SK-N-MC (cell line): ENCODE data around the gene PHRF1.

Experiments used
- DNase-seq: peaks from one replicate; pipeline ENCODE4 v3.0.0-alpha.2; 2011; ENCODE audit warnings: low read depth, low spot score
- H3K27ac ChIP-seq: fragments of 200-600 bp; sonication (generic); 2 replicates; pipeline ENCODE4 v1.5.1; 2016; ENCODE audit warnings: mixed run types
- H3K36me3 ChIP-seq: fragments of 200-600 bp; sonication (generic); 2 replicates; pipeline ENCODE4 v1.6.1; 2017; ENCODE audit warnings: antibody characterized with exemption, low read length, mixed read lengths; ENCODE audit not compliant: insufficient read depth
- H3K4me3 ChIP-seq: fragments of 200-600 bp; sonication (generic); 2 replicates; pipeline ENCODE4 v1.5.1; 2016
- H3K9ac ChIP-seq: fragments of 200-600 bp; sonication (generic); 2 replicates; pipeline ENCODE4 v1.8.0; 2017; ENCODE audit warnings: mixed run types, mixed read lengths; ENCODE audit not compliant: insufficient read length
- H3K9me3 ChIP-seq: fragments of 200-600 bp; sonication (generic); 2 replicates; pipeline ENCODE4 v1.6.1; 2017; ENCODE audit warnings: low read depth, mild to moderate bottlenecking, antibody characterized with exemption, low read length, moderate library complexity, mixed read lengths
- EZH2 ChIP-seq: fragments of 200-600 bp; sonication (generic); IDR thresholded peaks from one replicate; pipeline ENCODE4 v1.6.1; 2017; ENCODE audit warnings: antibody characterized with exemption
- FOXP2 ChIP-seq: optimal IDR thresholded peaks from 2 replicates; pipeline ENCODE3; 2011; ENCODE audit warnings: mild to moderate bottlenecking, moderate library complexity; ENCODE audit not compliant: insufficient read depth; ENCODE audit errors: extremely low read length, control extremely low read depth
- POLR2AphosphoS5 ChIP-seq: IDR thresholded peaks from 2 replicates; pipeline ENCODE4 v1.6.1; 2012; ENCODE audit warnings: mild to moderate bottlenecking, low read depth, low read length, borderline replicate concordance

Gene PHRF1

GRCh38 chr11:612961-613300 lies 36.7 kb downstream of the PHRF1 start:
- H3K36me3 ChIP-seq: peaks cover 40% of the 10 kb centered on the region; the same call in 1 of the 2 replicates
- H3K9ac ChIP-seq: no peak overlapping the region
- TF ChIP-seq POLR2AphosphoS5: no peak
- H3K27ac ChIP-seq: no peak overlapping the region
- no peak overlapping the region for H3K4me3 ChIP-seq
- H3K9me3 ChIP-seq: no peaks in the 10 kb centered on the region
- DNase-seq: no peak

DNA sequence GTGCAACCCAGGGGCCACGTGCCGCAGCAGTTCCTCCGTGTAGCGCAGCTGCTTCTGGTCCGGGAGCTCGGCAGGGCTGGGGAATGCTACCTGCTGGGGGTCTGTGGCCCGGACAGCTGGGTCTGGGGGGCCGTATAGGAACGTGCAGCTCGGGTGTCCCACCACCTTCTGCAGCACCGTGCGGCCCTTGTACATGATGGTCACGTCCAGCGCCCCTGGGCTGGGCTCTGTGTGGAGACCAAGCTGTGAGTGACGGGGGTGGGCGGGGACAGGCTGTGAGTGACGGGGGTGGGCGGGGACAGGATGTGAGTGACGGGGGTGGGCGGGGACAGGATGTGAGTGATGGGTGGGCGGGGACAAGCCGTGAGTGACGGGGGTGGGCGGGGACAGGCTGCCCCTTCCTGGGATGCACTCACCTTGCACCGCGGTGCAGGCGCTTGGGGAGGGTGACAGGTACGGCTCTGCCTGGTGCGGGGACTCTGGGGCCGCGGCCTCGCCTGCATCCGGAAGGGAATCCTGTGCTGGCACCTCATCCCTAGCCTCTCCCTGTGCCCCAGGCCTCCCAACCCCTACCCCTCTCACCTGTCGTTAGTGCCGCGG lies 37.2 kb downstream of the PHRF1 start:
- Histone ChIP-seq H3K9ac (no peak overlapping the region), H3K36me3 (peaks cover 35% of the 10 kb centered on the region; the same call in 1 of the 2 replicates), H3K4me3 (no peak overlapping the region), H3K9me3 (no peaks in the 10 kb centered on the region), H3K27ac (no peak overlapping the region)
- no peak for DNase-seq
- TF ChIP-seq FOXP2 (no peak), POLR2AphosphoS5 (no peak), EZH2 (no peak)

DNA sequence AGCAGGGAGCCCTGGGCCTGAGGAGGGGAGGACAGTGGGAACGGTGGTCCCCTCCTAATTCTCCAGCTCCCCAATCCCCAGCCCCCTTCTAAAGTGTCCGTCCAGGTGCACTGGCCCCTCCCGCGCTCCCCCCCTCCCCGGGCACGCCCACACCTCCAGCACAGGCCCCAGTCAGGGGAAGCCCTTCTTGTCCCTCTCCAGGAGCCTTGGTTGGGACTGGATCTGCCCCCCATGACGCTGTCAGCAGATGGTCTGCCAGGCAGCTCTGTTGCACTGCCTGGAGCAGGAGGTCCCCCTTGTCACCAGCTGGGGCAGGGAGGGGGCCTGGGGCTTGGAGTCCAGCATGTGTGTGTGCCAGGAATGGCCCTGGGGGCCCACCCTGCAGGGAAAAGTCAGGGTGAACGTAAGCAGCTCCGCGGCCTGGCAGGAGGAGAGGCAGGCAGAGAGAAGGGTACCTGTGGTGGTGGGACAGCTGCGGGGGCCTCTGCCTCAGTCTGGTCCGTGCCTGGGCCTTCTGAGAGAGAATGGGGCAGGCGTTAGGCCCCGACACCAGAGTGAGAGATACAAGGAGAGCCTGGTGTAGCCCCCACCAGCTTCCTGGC lies 37.9 kb downstream of the PHRF1 start:
- H3K36me3 ChIP-seq: peaks cover 28% of the 10 kb centered on the region; the same call in 1 of the 2 replicates
- no peak overlapping the region for H3K27ac ChIP-seq
- no peak overlapping the region for H3K9ac ChIP-seq
- no peak overlapping the region for H3K4me3 ChIP-seq
- TF ChIP-seq EZH2 (no peak), POLR2AphosphoS5 (no peak), FOXP2 (no peak)
- no peaks in the 10 kb centered on the region for H3K9me3 ChIP-seq
- no peak for DNase-seq

DNA sequence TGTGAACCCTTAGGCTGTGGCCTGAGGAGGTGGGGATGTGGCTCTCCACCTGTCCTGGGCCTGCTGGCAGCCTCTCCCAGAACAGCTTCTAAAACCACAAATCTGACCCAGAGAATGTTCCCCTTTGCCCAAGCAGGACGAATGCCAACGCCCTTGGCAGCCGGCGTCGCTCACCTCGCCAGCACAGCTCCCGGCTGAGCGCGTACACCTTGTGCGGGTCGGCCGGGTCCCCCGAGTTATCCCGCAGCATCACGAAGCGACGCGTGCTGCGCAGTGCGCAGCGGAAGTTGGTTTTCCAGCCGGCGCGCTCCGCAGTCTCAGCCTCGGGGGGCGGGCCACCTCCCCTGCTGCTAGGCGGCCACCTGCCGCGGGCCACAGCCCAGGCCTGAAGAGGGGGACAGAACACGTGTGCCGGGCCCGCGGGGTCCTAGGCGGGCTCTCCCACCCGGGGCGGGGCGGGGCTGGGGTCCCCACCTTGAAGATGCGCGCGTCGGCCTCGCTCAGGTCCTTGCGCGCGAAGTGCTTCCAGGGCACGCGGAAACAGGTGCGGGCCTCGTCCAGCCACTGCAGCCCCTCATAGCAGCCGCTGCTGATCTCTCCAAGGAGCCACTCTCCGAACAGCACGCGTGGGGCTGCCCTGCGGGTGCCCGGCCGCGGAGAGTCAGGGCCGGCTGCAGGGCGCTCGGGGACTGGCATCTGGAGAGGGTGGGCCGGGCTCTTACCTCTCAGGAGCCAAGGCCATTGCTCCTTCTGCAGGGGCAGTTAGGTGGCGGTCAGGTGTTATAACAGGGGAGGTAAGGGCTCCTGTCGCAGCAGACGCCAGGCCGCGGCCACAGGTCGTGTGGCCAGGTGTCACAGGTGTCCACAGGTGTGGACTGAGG lies 38.6 kb downstream of the PHRF1 start:
- peaks cover 22% of the 10 kb centered on the region; the same call in 1 of the 2 replicates for H3K36me3 ChIP-seq
- no peaks in the 10 kb centered on the region for H3K9me3 ChIP-seq
- peak overlapping the region; percentile 79 for H3K4me3 ChIP-seq
- H3K9ac ChIP-seq: peak overlapping the region; percentile 65
- DNase-seq: no peak
- TF ChIP-seq POLR2AphosphoS5: no peak
- TF ChIP-seq FOXP2: no peak
- TF ChIP-seq EZH2: no peak
- H3K27ac ChIP-seq: no peak overlapping the region

GRCh38 chr11:615504-616319 lies 39.4 kb downstream of the PHRF1 start, which contains the start of gene IRF7:
Gene IRF7 (minus strand): TSS chr11:615950. CDS start chr11:615364, 586 bp downstream.
- Histone ChIP-seq H3K9me3 (no peaks in the 10 kb centered on the region), H3K36me3 (peaks cover 16% of the 10 kb centered on the region; the same call in 1 of the 2 replicates), H3K27ac (peak within 1 kb of the TSS; percentile 31; the same call in 1 of the 2 replicates), H3K9ac (peak within 1 kb of the TSS; percentile 65), H3K4me3 (peak within 1 kb of the TSS; percentile 79)
- TF ChIP-seq EZH2 (no peak), FOXP2 (no peak), POLR2AphosphoS5 (peak; percentile 58; the same call in 1 of the 2 replicates)
- no peak for DNase-seq

GRCh38 chr11:616320-617198 lies 40.3 kb downstream of the PHRF1 start:
- no peak for DNase-seq
- Histone ChIP-seq H3K27ac (no peak overlapping the region), H3K9ac (no peak overlapping the region), H3K4me3 (no peak overlapping the region), H3K36me3 (peaks cover 8% of the 10 kb centered on the region; the same call in 1 of the 2 replicates), H3K9me3 (no peaks in the 10 kb centered on the region)
- TF ChIP-seq FOXP2 (no peak), POLR2AphosphoS5 (no peak), EZH2 (no peak)
